Measurements from ENCODE around the gene WDR72.
"Not testable (repeated sequence)": the region's sequence is repeated elsewhere in the genome, so short reads cannot be mapped to it uniquely, and the experiment has no call there.

The WDR72 gene

DNA sequence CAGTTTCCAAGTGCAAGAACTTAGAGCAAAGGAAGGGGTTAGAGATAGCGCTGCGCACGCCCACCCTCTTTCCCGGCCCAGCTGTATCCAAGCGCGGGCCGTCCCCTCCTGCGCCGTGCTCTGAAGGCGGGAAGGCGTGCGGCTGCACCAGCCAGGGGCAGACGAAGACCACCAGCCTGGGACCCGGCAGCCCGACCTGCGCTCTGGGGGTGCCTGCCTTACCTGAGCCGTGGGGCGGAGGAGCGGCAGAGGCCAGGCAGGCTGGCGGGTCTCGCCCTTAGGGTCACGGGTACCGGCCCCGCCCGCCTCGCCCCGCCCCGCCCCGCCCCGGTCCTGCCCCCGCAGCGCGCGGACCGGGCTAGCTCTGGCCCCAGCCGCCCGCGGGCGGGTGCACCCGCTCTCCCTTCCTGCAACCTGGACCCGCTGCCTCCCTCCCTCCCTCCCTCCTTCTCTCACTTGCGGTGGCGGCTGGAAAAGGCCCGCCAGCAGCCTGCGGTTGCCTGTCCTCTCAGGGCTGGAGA, at the start of gene WDR72:
Gene WDR72 (minus strand): TSS at position 253 of the 521 bp plus-strand sequence. CDS start 26,514 bp downstream, outside the sequence.
- DNase-seq: no peak

DNA sequence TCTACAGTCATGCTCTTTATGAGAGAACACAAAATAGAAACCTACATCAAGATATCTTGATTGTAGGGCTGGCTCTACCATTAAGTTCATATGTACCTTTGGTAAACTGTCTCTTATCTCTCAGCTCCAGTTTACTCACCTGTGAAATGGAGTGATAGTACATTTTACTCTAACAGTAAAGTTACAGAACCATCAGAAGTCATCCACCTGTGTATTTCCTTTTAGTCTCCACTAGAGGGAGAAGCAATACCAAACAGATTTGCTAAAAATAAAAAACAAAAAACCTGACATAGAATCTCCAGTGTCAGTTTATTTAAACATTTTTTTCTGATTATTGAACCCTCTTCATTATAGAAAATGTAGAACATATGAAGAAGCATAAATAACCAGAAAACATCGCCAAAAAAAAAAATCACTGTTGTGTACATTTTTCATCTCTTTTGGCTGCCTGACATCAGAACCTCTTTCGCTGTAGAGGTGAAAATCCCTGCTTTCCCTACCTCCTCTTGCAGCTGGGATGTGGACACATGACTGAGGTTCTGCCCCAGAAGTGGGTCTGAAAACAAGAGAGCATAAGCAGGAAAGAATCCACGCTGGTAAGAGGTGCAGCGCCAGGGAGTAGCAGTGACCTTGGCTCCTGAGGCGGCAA, 48.7 kb upstream of the WDR72 start:
- no peak for DNase-seq

DNA sequence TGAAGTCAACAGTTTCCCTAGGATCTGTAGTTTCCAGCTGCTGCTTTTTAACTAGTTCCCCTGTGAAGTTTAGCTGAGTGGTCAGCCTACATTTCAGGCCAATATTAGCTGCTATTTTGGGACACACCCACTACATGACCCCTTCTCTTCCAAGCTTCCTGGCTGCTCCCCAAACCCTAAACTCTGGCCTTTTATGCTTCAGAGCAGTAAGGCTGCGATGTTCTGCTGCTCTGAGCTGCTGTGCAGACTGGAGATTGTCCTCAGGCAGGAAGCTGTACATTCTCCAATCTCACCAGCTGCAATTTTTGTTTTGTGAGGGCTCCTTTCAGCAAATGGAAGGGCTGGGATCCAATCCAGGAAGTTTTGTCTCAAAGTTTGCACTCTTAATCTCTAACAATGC, 48.0 kb upstream of the WDR72 start:
- no peak for DNase-seq

DNA sequence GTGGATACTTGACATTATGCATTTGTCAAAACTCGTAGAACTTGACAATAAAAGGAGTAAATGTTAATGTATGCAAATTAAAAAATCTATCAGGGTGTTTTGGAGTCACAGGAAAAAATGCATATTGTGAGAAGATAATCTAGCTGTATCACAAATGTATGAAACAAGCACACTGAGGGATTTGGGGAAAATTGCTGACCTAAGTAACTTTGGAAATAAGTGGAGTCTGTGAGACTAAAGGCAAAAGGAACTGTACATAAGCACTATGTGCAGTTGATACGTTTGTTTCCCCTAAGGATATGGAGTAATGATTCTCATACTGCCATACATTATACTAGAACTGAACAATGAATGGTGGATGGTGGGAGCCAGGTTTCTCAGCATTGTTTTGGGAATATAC, 43.2 kb upstream of the WDR72 start:
- DNase-seq: no peak

DNA sequence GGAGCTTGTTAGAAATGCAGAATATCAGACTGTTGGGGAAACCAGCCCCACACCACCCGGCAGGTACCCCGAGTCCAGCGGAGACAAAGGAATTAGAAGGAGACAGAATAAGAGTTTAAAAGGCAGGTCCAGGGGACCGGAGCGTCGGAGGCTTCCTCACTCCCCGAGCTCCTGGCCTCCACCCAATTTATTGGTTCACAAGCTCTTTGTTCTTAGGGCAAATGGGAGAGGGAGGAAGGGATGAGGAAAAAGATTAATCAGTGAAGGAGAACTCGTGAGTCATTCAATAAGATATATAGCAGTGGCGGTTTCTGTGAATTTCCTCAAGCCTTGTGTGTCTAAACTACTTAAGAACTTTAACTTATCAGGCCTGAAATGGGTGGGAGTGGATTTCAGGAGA, 32.1 kb upstream of the WDR72 start:
- DNase-seq: no peak

DNA sequence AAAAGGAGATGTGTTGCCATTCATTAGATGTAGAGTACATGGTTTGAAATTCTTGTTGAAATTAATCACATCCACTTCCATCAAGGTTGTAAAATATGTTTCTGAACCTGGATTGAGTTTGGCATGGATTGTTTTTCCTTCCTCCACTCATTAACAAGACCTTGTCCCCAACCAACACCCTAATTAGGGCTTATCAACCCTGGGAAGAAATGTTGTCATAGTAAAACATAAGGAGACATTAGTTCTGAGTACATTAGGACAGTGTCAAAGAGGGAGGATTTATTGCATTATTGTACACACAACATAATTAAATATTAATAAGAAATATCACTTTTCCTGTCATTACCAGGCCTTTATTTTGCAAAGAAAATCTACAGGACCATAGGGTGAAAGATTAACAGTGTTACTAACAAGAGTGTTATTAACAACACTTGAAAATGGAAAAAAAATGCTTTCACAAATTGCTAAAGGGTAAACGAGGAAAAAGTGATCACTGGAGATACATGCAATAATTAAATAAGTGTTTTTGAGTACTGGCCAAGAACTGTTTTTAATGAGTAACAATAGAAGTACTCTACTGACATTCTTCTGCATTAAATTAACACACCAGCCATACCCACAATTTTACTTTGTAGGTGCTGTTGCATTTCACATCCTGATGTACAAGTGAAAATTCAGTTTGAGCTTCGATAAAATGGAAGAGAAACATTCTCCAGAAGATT, 30.4 kb upstream of the WDR72 start:
- no peak for DNase-seq

DNA sequence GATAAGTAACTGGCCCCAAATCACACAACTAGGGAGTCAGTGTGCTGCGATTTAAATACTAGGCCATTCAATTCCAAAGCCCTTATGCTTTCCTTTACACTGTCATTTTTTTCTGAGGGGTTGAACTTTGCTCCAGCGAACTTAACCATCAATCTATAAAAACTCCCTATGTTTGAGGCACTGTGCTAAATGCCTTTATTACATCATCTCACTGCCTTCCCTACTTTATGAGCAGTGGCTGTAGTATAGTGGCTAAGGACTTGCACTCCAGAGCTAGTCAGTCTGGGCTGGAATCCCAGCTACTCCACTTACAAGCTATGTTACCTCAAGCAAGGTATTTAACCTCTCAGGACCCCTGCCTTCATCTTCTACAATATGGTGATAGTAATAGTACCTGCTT, 26.9 kb upstream of the WDR72 start:
- DNase-seq: no peak

DNA sequence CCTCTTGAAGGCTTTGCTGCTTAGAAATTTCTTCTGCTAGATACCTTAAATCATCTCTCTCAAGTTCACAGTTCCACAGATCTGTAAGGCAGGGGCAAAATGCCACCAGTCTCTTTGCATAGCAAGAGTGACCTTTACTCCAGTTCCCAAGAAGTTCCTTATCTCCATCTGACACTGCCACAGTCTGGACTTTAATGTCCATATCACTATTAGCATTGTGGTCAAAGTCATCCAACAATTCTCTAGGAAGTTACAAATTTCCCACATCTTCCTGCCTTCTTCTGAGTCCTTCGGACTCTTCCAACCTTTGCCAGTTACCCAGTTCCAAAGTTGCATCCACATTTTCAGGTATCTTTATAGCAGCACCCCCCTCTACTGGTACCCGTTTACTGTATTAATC, 25.8 kb upstream of the WDR72 start:
- not testable (repeated sequence) for DNase-seq

DNA sequence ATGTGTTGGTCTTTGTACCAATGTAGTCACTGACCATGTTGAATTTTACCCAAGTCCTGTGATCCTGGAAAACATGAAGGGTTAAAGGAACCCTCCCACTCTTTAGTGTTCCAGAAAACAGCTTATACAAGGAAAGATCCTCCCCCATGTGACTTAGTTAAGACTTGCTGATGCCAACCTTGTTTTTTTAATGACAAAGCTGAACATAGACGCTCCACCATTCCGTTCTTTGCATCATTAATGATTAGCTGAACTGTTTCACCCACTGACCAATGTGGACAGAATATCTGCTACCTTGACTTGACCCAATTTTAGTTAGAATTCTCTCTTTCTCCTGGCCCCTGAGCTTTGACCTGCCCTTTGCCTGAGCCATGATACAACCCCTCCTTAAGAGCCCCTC, 3.5 kb upstream of the WDR72 start:
- DNase-seq: no peak

DNA sequence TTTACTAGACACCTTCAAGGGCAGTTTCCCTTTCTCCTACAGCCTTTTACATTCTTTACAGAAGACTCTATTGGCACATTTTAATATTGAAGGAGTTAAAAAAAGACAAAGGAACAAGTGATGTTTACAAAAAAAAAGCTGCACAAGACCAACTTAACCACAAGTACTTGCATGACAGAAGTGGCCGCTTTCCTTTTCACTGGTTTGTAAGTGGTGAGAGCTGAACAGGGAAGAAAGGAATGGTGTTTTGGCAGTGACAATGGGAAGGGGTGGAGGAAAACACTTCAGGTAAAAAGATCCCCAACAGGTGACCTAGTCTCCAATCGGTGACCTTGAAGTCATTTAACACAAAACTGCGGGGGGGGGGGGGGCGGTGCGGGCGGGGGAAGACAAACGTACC, 1.1 kb downstream of the WDR72 start:
- no peak for DNase-seq

DNA sequence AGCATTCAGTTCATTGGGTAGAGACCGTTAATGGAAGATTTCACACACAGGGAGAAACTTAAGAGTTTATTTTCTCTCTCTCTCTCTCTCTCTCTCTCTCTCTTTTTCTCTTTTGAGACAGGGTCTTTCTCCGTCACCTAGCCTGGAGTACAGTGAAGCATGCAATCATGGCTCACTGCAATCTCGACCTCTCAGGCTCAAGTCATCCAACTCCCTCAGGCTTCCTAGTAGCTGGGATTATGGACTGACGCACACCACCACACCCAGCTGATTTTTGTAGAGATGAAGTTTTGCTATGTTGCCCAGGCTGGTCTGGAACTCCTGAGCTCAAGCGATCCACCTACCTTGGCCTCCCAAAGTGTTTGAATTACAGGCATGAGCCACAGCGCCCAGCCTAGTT, 1.6 kb downstream of the WDR72 start:
- no peak for DNase-seq

DNA sequence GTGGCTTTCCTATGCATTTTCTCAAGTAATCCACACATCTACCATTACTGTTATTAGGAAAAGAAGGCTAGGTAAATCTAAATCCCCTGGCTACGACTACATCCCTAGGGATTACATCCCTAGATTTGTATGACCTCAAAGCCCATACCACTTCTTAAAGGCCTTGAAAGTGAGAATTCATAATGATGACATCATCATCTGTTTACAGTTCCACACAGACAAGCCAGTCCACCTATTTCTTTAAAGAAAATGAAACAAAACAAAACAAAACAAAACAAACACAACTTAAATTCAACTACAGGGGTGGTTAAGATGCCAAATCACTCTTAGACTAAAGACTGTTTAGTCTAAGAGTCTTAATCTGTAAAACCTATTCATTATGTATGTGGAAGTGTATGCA, 5.7 kb downstream of the WDR72 start:
- no peak for DNase-seq

DNA sequence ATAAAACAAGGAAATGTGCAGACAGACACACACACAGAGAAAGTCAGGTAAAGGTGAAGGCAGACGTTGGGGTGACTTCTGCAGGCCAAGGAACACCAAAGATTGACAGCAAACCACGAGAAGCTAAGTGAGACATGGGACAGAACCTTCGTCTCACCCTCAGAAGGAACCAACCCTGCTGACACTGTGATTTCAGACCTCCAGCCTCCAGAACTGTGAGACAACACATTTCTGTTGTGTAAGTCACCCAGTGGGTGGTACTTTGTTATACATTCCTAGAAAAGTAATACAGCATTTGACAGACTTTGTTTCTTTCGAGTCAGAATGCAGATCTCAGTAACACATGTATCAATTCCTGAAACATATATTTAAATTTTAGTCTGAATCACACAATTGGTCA, 7.1 kb downstream of the WDR72 start:
- DNase-seq: no peak

DNA sequence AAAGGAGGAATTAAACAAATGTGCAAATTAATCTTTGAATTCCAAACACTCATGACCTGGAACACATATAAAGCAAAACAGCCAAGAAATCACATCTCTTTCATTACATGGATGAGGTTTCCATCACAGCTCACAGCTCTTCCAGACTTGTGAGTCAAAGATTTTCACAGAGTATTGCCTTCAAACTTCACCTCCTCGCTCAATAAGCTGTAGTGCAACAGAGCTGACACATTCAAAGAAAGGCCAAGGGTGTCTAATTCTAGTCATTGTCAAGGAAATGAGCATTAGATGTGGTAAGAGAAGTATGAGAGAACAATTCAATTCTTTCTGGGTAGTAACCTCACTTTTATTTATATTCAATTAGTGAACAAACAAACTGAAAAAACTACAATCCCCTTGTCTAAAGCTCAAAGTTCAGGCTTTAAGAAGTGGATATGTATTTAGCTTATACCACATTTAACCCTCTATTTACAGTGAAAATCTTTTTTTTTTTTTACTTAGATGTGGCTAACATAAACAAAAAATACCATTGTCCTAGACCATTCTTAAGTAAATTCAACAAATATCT, 11.9 kb downstream of the WDR72 start:
- no peak for DNase-seq

DNA sequence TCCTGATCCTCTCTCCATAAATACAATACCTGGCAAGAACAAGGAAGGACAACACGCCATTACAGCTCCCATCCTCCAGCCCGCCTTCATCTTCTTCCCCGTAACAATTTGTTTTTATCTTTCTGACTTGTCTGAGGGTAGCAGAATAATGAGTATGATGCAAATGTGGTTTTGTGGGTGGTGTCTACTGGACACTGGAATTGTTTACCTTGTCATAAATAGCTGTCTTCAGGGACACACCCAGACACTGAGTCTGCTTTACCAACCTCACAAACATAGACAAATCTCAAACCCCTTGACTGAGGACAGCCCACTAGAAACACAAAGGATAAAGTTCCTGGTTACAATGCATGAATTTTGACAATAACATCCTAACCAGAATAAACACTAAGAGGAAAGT, 13.4 kb downstream of the WDR72 start:
- DNase-seq: no peak

DNA sequence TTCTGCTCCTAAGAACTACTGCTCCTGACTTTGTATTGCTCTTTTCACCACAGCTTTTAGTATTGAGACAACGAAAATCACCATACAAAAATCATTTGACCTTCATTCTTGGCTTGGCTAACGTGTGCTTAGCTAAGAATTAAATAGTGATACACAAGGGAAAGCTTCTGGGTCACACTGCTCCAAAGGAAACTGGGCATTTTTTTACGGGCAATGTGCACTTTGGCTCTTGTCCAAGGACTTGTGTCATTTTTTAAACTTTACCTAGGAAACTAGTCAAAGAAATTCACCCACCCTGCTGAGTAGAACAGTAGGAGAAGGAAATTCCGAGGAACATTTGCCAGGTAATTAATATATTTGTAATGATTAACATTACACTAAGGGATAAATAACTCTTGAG, 19.8 kb downstream of the WDR72 start:
- no peak for DNase-seq

DNA sequence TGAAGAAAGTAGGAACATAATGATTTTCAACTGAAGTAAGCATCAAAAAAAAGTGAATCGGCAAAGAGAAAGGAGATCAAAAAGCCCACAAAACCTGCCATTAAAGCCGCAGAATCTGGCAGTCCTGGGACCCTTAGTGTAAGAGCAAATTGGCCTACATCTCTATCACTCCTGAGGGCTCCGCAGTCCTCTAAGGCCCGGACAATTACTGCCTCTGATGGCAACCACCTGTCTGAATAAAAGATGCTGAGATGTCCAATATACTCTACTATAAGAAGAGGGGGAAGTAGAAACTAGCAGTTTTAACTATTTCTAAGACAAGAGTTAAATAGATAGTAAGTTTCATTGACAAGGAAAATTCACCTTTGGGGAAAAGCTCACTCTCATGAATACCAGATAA, 20.3 kb downstream of the WDR72 start:
- DNase-seq: no peak

DNA sequence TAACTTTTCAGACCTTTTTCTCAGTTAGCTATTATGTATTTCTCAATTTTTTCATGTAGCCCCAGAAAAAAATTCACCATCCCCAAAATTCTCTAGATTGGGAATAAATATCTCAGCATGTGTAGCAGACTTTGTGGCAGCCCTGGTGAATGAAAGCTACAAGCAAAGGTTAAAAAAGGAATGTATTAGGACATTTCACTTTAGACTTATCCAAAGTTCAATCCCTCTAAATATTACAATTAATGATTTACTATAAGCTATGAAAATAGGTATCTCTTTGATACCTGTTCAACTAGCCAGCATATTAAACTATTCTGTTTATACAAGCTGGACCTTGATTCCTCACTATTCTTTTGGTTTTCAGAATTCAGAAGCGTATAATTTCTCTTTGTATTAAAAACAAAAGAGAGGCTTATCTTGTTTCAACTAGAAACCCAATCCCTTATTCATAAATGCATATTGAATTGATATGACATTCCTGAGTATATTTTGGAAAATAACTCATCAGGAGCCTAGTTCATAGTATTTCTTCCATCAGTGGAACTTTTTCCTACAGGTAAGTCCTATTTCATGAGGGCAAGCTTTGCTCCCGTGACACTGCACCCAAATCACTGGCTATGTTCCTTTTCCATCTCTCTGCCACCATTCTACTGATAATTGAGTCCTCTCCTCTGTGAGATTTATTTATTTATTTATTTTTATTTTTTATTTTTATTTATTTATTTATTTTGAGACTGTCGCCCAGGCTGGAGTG, 38.0 kb downstream of the WDR72 start:
- DNase-seq: no peak

DNA sequence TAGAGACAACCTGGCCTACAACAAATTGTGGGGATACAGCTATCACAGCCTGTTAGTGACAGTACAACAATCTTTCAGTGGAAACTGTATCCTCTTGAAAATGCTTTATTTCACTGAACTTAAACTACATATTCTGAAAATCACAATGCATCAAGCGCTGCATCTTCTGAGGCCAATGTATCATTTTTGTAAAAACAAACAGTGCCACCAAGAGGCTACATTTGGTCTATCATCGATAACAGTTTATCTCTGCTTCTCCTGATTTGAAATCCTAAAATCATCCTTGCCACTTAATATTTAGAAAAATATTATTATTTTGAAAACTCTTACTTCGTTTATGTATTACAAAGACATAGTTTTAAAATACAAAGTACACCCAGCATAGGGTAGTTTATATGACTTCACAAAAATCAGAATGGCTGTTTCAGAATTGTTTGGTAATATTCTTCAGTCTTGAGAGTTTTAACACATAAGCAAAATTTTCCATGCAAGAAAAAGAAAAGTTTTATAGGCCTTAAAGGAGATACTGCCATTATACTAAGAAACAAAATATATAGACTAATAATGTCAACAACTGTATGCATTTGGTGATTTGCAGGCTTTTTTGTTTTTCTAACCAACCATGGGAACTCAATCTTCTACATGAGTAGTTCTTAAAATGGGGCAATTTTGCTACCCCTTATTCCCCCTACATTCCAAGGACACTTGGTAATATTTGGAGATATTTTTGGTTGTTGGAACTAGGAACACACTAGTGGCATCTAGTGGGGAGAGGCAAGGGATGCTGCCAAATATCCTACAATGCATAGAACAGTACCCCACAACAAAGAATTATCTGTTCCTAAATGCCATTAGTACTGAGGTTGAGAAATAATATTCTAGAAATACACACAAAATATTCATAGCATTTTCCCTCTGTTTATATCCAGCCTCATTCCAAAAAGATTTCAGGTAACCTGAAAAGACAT, 42.3 kb downstream of the WDR72 start:
- DNase-seq: peak; percentile 25

DNA sequence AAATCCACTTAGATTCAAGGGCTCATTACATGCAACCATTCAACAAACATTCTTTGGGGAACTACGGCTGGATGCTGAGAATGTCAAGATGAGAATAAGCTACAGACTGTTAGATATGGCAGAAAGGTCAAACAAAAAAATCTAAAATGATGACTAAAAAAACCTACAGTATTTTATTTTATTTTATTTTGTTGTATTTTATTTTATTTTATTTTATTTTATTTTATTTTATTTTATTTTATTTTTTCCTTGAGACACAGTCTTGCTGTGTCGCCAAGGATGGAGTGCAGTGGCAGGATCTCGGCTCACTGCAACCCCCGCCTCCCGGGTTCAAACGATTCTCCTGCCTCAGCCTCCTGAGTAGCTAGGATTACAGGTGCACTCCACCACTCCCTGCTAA, 46.2 kb downstream of the WDR72 start:
- DNase-seq: no peak

DNA sequence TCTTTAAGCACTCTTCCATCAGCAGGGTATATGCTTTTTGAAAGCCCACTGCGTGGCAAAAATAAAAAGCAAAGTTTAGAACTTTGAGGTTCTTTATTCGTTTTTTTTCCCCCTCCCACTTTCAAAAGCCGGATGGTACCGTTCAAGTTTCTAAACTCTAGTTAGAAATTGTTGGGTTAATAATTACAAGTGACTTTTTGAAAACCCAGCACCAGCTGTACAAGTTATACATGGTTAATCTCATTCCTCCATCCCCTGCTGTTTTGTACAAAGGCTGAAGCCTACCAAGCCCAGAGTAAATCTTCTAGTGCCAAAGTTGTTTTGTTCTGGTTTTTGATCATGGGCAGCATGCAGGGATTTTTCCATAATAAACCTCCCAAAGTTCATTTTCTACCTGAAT, 48.6 kb downstream of the WDR72 start:
- DNase-seq: no peak

DNA sequence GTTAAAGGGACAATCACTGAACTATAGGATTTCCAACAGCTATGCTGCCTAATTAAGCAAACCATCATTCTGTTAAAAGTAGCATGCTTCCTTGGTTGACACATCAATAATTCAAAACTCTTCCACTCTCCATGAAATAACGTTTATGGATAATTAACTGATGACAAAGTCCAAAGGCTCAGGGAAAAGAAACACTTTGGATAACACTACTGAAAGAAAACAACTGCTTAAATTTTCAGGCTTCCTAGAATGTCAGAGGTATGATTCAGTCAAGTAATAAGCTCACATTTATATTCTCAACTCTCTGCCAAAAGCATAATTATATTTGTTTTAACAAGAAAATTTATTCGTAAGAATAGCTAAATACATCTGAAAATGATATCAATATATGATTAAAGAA, 49.6 kb downstream of the WDR72 start:
- no peak for DNase-seq

Measured in NCI-H1694 (cell line).